ENCODE measurements around the gene BACH1.

Gene BACH1

GRCh38 chr21:29379517-29380054 is 80.9 kb downstream of the BACH1 start:
- DNase-seq (ENCODE audit: low read depth) = no peak

- no peak for DNase-seq (ENCODE audit: low read depth)
Observed at GRCh38 chr21:29382030-29382654, 83.4 kb downstream of the BACH1 start.

GRCh38 chr21:29384683-29385359 is 86.1 kb downstream of the BACH1 start:
- no peak for DNase-seq (ENCODE audit: low read depth)

GRCh38 chr21:29385934-29386520 is 87.3 kb downstream of the BACH1 start:
- no peak for DNase-seq (ENCODE audit: low read depth)

- no peak for DNase-seq (ENCODE audit: low read depth)
Observed at GRCh38 chr21:29386803-29387202, 88.1 kb downstream of the BACH1 start.

- no peak for DNase-seq (ENCODE audit: low read depth)
Observed at GRCh38 chr21:29387598-29387997, 88.9 kb downstream of the BACH1 start.

GRCh38 chr21:29389136-29389535 is 90.4 kb downstream of the BACH1 start:
- DNase-seq (ENCODE audit: low read depth) = no peak

GRCh38 chr21:29390778-29391177 is 92.1 kb downstream of the BACH1 start:
- DNase-seq (ENCODE audit: low read depth) = no peak

- DNase-seq (ENCODE audit: low read depth) = no peak
Observed at GRCh38 chr21:29394051-29394450, 95.3 kb downstream of the BACH1 start.

Data from stimulated activated CD8-positive, alpha-beta memory T cell treated with anti-CD3 and anti-CD28 coated beads, Interleukin-12 subunit alpha, Interleukin-12 subunit beta, amount 100 ng/mL, for 4 hours (primary cell).